Large intestine (tissue), 3 donors: ENCODE data around the gene LTBP2. TPM values are rescaled to one million over a fixed set of nuclear protein-coding genes. Genes with fewer than 3 reads are reported as not detected.

ENCODE experiments used
- DNase-seq, 2 donors: peaks; one replicate each; pipeline versions ENCODE4 v3.0.0 to v3.0.0-alpha.2; 2013
- H3K27ac ChIP-seq: one replicate; pipeline ENCODE4 v1.5.1; 2013; ENCODE audit warnings: low read length
- H3K27me3 ChIP-seq: 2 replicates; pipeline ENCODE4 v1.6.1; 2013; ENCODE audit warnings: low read length; ENCODE audit not compliant: control insufficient read depth, insufficient read depth
- H3K36me3 ChIP-seq: 2 replicates; pipeline ENCODE4 v1.6.1; 2013; ENCODE audit warnings: low read length; ENCODE audit not compliant: control insufficient read depth, insufficient read depth
- H3K4me1 ChIP-seq: one replicate; pipeline ENCODE4 v1.6.1; 2013; ENCODE audit warnings: low read length; ENCODE audit not compliant: control insufficient read depth, insufficient read depth
- H3K4me3 ChIP-seq: one replicate; pipeline ENCODE4 v1.5.1; 2013; ENCODE audit warnings: low read length
- H3K9me3 ChIP-seq: one replicate; pipeline ENCODE4 v1.6.1; 2013; ENCODE audit warnings: mild to moderate bottlenecking, low read depth, low read length, moderate library complexity; ENCODE audit not compliant: control insufficient read depth
- WGBS: methylation state at CpG from one replicate; pipeline ENCODE4 v1.1.5; 2013; ENCODE audit warnings: low lambda C conversion rate; ENCODE audit not compliant: insufficient coverage; 5-methylcytosine and 5-hydroxymethylcytosine counted together
- polyA plus RNA-seq: library from polyadenylated mRNA; unstranded; fragments of 120-200 nt; gene quantifications from one replicate; pipeline ENCODE4 v1.2.1, GENCODE V29; 2013

The LTBP2 gene
- polyA plus RNA-seq, 1 donor, result 3.5 TPM

DNA sequence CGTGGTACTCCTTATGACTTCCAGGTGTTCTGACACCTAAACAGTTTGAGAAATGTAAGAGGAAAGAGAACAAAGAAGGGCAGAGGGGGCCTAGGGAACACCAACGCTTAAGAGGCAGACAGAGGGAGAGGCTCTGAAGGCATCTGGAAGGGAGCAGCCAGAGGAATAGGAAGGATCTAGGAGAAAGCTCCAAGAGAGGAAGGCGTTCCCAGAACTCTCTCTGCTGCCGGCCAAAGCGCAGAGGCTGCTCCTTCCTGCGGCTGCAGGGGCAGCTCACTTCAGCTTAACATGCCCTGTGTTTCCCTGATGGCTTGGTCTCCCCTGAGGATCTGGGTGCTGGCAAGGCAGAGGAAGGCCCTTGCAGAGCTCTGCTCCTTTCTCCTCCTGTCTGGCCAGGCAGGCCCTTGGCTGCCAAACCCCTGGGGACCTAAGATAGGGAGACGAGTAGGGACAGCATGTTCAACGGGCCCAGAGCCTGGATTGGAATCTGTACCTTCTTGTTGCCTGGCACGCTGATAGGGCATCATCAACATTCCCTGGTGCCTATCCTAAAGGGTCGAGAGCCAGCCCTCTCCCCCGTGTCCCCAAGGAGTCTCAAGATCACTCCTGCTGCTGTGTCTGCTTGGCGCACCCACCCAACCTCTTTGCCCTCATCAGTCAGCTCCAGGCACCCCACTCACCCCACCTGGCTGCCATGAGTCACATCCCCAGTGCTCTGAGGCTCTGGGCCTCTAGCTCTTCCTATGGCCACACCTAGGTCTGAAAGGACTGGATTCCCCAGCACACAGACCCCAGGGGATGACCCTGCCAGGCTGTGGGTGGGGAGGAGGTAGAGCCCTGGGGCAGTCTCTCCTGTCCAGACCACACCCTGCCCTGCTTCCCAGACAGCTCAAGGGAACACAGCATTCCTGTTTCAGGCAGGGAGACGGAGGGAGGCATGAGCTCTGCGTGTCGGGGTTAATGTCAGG lies 45.6 kb downstream of the LTBP2 start:
- Histone ChIP-seq H3K9me3 (no peaks in the 10 kb centered on the region), H3K4me1 (peaks cover 9% of the 10 kb centered on the region), H3K27me3 (peaks cover 4% of the 10 kb centered on the region), H3K4me3 (no peak overlapping the region), H3K36me3 (no peaks in the 10 kb centered on the region), H3K27ac (no peak overlapping the region)
- DNase-seq, result no peak
- no CpG with 5 or more reads among the region's 15 CpGs for WGBS

DNA sequence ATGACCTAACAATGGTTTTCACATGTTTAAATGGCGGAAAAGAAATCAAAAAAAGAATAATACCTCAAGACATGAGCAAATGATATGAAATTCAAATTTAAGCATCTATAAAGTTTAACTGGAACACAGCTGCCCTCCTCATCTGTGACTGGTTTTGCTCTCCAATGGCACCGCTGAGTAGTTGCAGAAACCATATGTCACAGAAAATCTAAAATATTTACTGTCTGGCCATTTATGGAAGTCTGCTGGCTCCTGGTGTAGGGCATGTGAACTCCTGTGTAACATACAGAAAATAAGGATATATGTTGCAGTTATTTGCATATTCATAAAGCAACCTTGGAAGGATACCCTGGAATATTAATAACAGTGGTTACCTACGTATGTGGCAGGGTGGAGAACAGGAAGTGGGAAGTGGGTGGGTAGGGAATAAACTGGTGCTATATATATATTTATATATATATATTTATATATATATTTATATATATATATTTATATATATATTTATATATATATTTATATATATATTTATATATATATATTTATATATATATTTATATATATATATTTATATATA lies 48.4 kb downstream of the LTBP2 start:
- Histone ChIP-seq H3K27me3 (peaks cover 4% of the 10 kb centered on the region), H3K27ac (no peak overlapping the region), H3K4me3 (no peak overlapping the region), H3K4me1 (peaks cover 6% of the 10 kb centered on the region), H3K9me3 (no peaks in the 10 kb centered on the region), H3K36me3 (no peaks in the 10 kb centered on the region)
- no CpG with 5 or more reads among the region's 3 CpGs for WGBS
- DNase-seq, result no peak

DNA sequence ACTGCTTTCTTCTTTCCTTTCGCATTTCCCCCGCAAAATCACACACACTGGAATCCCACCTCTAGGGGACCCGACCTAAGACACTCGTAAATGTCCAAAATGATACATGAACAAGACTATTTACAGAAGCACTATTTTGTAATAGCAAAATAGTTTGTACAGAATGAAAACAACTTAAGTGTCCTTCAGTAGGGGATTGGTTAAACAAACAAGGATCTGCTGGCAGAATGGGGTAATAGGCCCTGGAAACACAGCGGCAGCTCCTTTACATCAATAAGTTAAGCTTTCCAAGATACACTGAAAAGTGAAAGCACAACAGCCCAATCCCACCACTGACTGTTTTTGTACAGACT lies 48.8 kb downstream of the LTBP2 start:
- H3K36me3 ChIP-seq, result no peaks in the 10 kb centered on the region
- WGBS, result 43% methylated on average over 4 of the region's 5 CpGs
- DNase-seq, result no peak
- no peak overlapping the region for H3K4me3 ChIP-seq
- peaks cover 4% of the 10 kb centered on the region for H3K27me3 ChIP-seq
- no peak overlapping the region for H3K27ac ChIP-seq
- H3K4me1 ChIP-seq, result peaks cover 6% of the 10 kb centered on the region
- H3K9me3 ChIP-seq, result no peaks in the 10 kb centered on the region

DNA sequence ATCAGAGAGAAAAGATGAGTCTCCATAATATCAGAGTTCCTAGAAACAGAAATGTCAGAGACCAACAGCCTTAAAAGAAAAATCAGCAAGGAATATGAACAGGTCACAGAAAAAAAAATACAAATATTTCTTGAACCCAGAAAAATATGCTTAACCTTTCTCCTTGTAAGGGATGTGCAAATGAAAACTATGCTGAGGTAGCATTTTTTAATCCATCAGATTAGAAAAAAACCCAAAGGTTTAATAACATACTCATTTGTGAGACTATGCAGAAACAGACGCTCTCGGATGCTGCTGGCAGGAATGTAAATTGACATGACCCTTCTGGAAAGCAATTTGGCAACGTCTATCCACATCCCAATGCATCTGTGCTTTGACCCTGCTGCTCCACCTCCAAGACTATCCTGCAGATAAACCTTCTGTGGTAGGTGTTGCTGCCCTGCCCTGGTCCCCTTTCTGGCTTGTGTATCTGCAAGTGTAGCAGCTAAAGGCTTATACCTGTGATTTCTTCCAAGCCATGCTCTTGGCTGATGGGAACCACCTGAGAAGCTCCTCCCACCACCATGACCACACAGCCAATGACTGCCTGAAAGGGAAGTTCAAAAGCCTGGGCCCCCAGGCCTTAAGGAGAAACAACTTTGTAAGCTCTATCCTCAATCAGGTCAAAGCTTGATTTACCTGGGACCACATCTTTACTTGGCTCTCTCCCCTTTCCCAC lies 49.4 kb downstream of the LTBP2 start:
- H3K36me3 ChIP-seq, result no peaks in the 10 kb centered on the region
- no CpG with 5 or more reads among the region's 3 CpGs for WGBS
- no peak overlapping the region for H3K27ac ChIP-seq
- peaks cover 6% of the 10 kb centered on the region for H3K4me1 ChIP-seq
- H3K4me3 ChIP-seq, result no peak overlapping the region
- peaks cover 4% of the 10 kb centered on the region for H3K27me3 ChIP-seq
- H3K9me3 ChIP-seq, result no peaks in the 10 kb centered on the region
- DNase-seq, result no peak

DNA sequence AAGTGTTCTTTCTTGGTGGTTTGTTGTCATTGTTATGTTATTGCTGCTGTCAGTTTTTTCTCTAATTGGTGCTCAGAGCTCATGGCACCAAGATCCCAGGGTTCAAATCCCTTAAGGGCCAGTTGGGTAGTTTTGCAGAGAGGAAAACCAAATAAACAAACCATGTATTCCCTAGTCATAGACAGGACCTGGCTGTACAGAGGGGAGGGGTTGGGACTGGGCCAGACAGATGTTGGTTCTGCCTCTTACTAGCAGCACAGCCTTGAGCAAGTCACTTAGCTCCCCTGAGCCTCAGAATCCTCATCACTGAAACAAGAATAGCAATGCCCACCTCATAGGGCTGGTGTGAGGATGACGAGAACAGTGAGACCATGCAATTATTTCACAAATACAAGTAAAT lies 53.4 kb downstream of the LTBP2 start:
- WGBS, result 100% methylated on average over 1 of the region's 1 CpG

DNA sequence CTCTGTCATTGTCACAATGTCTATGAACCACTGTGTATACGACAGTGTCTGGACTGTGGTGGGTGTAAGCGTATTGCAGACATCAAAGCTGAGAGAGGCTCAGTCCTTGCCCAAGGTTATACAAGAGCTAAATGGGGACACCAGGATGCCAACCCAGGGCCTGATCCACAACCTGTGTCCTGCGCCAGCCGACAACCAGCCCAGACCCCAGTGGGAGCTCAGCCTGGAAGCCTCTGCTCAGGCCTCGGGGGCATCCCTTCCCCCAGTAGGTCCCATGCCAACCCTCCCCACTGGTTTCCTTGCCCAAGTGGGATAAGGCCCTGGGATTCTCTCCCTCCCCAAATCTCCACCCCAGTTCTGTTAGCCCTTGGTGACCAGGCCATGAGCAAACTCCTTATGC lies 54.3 kb downstream of the LTBP2 start:
- WGBS, result no CpG with 5 or more reads among the region's 5 CpGs
- H3K9me3 ChIP-seq, result no peaks in the 10 kb centered on the region
- H3K27ac ChIP-seq, result no peak overlapping the region
- H3K27me3 ChIP-seq, result no peaks in the 10 kb centered on the region
- H3K36me3 ChIP-seq, result no peaks in the 10 kb centered on the region
- DNase-seq, result no peak
- no peak overlapping the region for H3K4me3 ChIP-seq
- H3K4me1 ChIP-seq, result no peaks in the 10 kb centered on the region

More for the DNA sequence above, 53.4 kb downstream of the LTBP2 start:
- H3K9me3 ChIP-seq, result no peaks in the 10 kb centered on the region
- no peaks in the 10 kb centered on the region for H3K36me3 ChIP-seq
- DNase-seq, result no peak
- H3K4me3 ChIP-seq, result no peak overlapping the region
- H3K4me1 ChIP-seq, result peaks cover 2% of the 10 kb centered on the region
- no peaks in the 10 kb centered on the region for H3K27me3 ChIP-seq
- H3K27ac ChIP-seq, result no peak overlapping the region

DNA sequence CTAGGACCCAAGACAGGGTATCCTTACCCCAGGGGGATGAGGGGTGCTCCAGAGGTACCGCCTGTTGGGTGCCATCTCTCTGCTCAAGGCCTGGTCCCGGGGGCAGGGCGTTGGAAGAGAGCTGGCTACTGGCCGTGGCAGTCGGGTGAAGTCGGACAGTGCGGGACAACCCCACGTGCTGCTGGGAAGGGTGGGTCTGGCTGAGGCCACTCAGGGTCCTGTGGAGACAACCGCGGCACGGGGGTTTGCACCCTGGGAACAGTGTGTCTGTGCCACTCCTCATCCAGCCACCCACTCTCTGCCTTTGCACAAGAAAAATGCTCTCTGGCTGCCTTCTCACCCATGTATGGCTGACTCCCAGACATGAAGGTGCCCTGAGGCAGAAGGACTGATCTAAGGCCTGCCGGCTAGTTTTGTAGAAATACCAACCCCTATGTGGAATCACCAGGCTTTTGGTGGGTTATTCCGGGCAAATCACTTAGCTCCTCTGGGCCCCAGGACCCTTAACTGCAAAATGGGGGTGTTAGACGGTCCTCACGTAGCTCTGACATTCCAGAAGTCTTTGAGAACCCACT lies 56.5 kb downstream of the LTBP2 start:
- Histone ChIP-seq H3K36me3 (no peaks in the 10 kb centered on the region), H3K4me1 (no peaks in the 10 kb centered on the region), H3K27ac (no peak overlapping the region), H3K4me3 (no peak overlapping the region), H3K27me3 (no peaks in the 10 kb centered on the region), H3K9me3 (no peaks in the 10 kb centered on the region)
- WGBS, result no CpG with 5 or more reads among the region's 15 CpGs
- DNase-seq, result no peak

DNA sequence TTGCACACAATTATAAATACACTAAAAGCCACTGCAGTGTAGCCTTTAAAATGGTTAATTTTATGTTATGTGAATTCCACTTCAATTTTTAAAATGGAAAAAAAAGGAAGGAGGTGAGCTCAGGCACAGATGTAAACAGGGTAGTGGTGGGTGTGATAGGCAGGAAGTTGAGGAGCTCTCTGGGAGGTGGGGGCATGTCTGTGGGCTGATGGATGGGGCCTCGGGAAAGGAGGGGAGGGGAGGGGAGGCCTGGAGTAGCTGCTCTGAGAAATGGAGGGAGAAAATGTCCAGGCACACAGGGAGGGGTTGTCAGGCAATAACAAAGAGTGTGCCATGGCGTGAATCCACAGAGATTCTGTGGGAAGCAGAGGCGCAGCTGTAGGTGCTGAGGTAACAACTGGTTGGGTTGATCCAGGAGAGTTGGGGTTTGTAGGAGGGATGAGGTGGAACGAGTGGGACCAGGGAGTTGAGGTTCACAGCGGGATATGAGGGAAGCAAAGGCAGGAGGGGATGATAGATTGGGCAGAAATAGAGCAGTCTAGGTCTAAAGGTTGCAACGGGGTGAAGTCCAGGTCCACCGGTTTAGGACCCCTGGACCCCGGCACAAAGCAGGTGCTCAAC lies 57.2 kb downstream of the LTBP2 start:
- no peaks in the 10 kb centered on the region for H3K36me3 ChIP-seq
- DNase-seq, result no peak
- no peaks in the 10 kb centered on the region for H3K4me1 ChIP-seq
- H3K27ac ChIP-seq, result no peak overlapping the region
- no peak overlapping the region for H3K4me3 ChIP-seq
- WGBS, result 78% methylated on average over 5 of the region's 8 CpGs
- no peaks in the 10 kb centered on the region for H3K9me3 ChIP-seq
- H3K27me3 ChIP-seq, result no peaks in the 10 kb centered on the region

DNA sequence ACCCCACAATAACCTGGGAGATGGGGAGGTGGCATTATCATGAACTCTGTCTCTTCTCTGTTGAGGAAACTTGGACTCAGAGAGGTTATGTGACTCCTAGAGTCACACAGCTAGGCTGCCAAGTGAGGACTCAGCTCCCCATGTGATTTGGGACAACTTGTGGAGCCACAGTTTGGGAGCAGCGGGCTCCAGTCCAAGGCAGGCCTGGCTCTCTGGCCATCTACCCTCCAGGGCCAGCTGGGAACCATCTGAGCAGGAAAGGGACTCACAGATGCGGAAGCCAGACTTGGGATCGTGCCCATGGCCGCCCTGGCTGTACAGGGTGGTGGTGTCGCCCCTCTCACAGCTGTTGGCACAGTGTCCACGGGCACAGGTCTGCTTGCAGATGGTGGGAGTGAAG lies 59.4 kb downstream of the LTBP2 start:
- Histone ChIP-seq H3K4me3 (no peak overlapping the region), H3K9me3 (no peaks in the 10 kb centered on the region), H3K36me3 (no peaks in the 10 kb centered on the region), H3K27ac (no peak overlapping the region), H3K27me3 (no peaks in the 10 kb centered on the region), H3K4me1 (no peaks in the 10 kb centered on the region)
- WGBS, result no CpG with 5 or more reads among the region's 6 CpGs
- DNase-seq, result no peak
